Spleen (tissue), 7 donors: ENCODE measurements around the gene PLEKHM3.

Experiments
- POLR2AphosphoS5 ChIP-seq, 3 donors: sonication (generic); formaldehyde crosslinking; IDR thresholded peaks; one replicate each; pipeline ENCODE4 v1.5.1; 2017; ENCODE audit warnings: antibody characterized with exemption in 3 of 3
- TF ChIP-seq, protein P1 (sequence below), 11 experiments: fragments of 200-600 bp in 7 of 11; fragments of 450-650 bp in 4 of 11; sonication (generic) in 4 of 11; IDR thresholded peaks in 8 of 11; conservative IDR thresholded peaks in 3 of 11; 1 replicate in 7 of 11; 2 replicates in 4 of 11; pipeline versions ENCODE4 v1.4.0 to v1.8.0; 2016 to 2021; ENCODE audit warnings: antibody characterized with exemption in 11 of 11, inconsistent platforms in 4 of 11, mild to moderate bottlenecking in 1 of 11
- donor health status: DM: no; HTN: no; CAD: no; lungs with moderate emphysema.
- donor health status: DM: no; HTN: no; CAD: no.
- donor health status: DM: no; HTN: no; CAD: no.

- TF ChIP-seq, protein P1, sequence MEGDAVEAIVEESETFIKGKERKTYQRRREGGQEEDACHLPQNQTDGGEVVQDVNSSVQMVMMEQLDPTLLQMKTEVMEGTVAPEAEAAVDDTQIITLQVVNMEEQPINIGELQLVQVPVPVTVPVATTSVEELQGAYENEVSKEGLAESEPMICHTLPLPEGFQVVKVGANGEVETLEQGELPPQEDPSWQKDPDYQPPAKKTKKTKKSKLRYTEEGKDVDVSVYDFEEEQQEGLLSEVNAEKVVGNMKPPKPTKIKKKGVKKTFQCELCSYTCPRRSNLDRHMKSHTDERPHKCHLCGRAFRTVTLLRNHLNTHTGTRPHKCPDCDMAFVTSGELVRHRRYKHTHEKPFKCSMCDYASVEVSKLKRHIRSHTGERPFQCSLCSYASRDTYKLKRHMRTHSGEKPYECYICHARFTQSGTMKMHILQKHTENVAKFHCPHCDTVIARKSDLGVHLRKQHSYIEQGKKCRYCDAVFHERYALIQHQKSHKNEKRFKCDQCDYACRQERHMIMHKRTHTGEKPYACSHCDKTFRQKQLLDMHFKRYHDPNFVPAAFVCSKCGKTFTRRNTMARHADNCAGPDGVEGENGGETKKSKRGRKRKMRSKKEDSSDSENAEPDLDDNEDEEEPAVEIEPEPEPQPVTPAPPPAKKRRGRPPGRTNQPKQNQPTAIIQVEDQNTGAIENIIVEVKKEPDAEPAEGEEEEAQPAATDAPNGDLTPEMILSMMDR (IDR thresholded peaks at IDR 0.05 in 8 of 11, conservative IDR thresholded peaks at IDR 0.05 in 3 of 11), result no peak
- TF ChIP-seq POLR2AphosphoS5 (IDR thresholded peaks at IDR 0.05), result no peak
Observed at GRCh38 chr2:207778298-207778882, 246.9 kb downstream of the PLEKHM3 start.
